ENCODE measurements around the gene EXOC3L4. TPM values are rescaled to one million over a fixed set of nuclear protein-coding genes. Genes with fewer than 3 reads are reported as not detected.

EXOC3L4 gene
- total RNA-seq, 2 experiments from 2014 or later, result not detected

- H3K9me3 ChIP-seq (ENCODE audit: low read length), result no peaks in the 10 kb centered on the region
- H4K20me1 ChIP-seq (ENCODE audit: insufficient read depth, low read length), result no peaks in the 10 kb centered on the region; the same call in 1 of the 2 replicates
- H3K9me2 ChIP-seq (ENCODE audit: insufficient read depth, low read length), result no peaks in the 10 kb centered on the region
- BruUV-seq (replicated peaks), result no TSS peak
- ChIA-PET CTCF (ENCODE audit: unreplicated experiment) (no interaction called here), POLR2A (interaction anchor here (0.5 kb wide), 1 partner anchor 408 kb away, joined by 3 read pairs; no protein-coding TSS in a partner anchor)
- intact Hi-C loops (cut with micrococcal nuclease; ENCODE audit: unreplicated experiment), result no loop called here
- no peak overlapping the region for H3K27ac ChIP-seq (ENCODE audit: low read depth, low read length, poor library complexity, severe bottlenecking)
- no peak for DNase-seq (ENCODE audit: low spot score)
- H3K79me2 ChIP-seq (ENCODE audit: insufficient read depth, low read depth, low read length), result no peaks in the 10 kb centered on the region
- no peak overlapping the region for H2AFZ ChIP-seq (ENCODE audit: low read length)
- H3K36me3 ChIP-seq (ENCODE audit: insufficient read depth, low read length), result no peaks in the 10 kb centered on the region
- no peak overlapping the region for H3K4me3 ChIP-seq (ENCODE audit: low read depth, low read length, poor library complexity, severe bottlenecking)
- peaks cover 6% of the 10 kb centered on the region for H3K4me1 ChIP-seq (ENCODE audit: insufficient read depth, low read length, poor library complexity, severe bottlenecking)
- no peak overlapping the region for H3K4me2 ChIP-seq (ENCODE audit: low read length)
- TF ChIP-seq EZH2phosphoT487 (IDR thresholded peaks at IDR 0.05; ENCODE audit: borderline replicate concordance, low read depth, low read length) (no peak), CTCF (conservative IDR thresholded peaks at IDR 0.05; ENCODE audit: low read length) (no peak)
These were observed 34.2 kb downstream of the EXOC3L4 start for GRCh38 chr14:103128631-103129300.

- TF ChIP-seq CTCF (conservative IDR thresholded peaks at IDR 0.05; ENCODE audit: low read length) (no peak), EZH2phosphoT487 (IDR thresholded peaks at IDR 0.05; ENCODE audit: borderline replicate concordance, low read depth, low read length) (no peak)
- no peak overlapping the region for H3K4me2 ChIP-seq (ENCODE audit: low read length)
- H3K79me2 ChIP-seq (ENCODE audit: insufficient read depth, low read depth, low read length), result no peaks in the 10 kb centered on the region
- H3K36me3 ChIP-seq (ENCODE audit: insufficient read depth, low read length), result no peaks in the 10 kb centered on the region
- intact Hi-C loops (cut with micrococcal nuclease; ENCODE audit: unreplicated experiment), result no loop called here
- H3K9me2 ChIP-seq (ENCODE audit: insufficient read depth, low read length), result no peaks in the 10 kb centered on the region
- DNase-seq (ENCODE audit: low spot score), result no peak
- peaks cover 6% of the 10 kb centered on the region for H3K4me1 ChIP-seq (ENCODE audit: insufficient read depth, low read length, poor library complexity, severe bottlenecking)
- H2AFZ ChIP-seq (ENCODE audit: low read length), result no peak overlapping the region
- no TSS peak for BruUV-seq (replicated peaks)
- H3K4me3 ChIP-seq (ENCODE audit: low read depth, low read length, poor library complexity, severe bottlenecking), result no peak overlapping the region
- ChIA-PET POLR2A (no interaction called here), CTCF (ENCODE audit: unreplicated experiment) (no interaction called here)
- H4K20me1 ChIP-seq (ENCODE audit: insufficient read depth, low read length), result no peaks in the 10 kb centered on the region; the same call in 1 of the 2 replicates
- no peaks in the 10 kb centered on the region for H3K9me3 ChIP-seq (ENCODE audit: low read length)
- no peak overlapping the region for H3K27ac ChIP-seq (ENCODE audit: low read depth, low read length, poor library complexity, severe bottlenecking)
These were observed 34.9 kb downstream of the EXOC3L4 start for GRCh38 chr14:103129301-103130016.

Data from OCI-LY7 (cell line).